NCI-H226 (cell line): ENCODE measurements around the gene SSC5D.
A peak's percentile ranks its signal among the peaks of the same experiment; 100 is the strongest.
"Not testable (repeated sequence)": the region's sequence is repeated elsewhere in the genome, so short reads cannot be mapped to it uniquely, and the experiment has no call there.

Experiments used
- DNase-seq: peaks from one replicate; pipeline ENCODE4 v3.0.0-alpha.2; 2015

The SSC5D gene

DNA sequence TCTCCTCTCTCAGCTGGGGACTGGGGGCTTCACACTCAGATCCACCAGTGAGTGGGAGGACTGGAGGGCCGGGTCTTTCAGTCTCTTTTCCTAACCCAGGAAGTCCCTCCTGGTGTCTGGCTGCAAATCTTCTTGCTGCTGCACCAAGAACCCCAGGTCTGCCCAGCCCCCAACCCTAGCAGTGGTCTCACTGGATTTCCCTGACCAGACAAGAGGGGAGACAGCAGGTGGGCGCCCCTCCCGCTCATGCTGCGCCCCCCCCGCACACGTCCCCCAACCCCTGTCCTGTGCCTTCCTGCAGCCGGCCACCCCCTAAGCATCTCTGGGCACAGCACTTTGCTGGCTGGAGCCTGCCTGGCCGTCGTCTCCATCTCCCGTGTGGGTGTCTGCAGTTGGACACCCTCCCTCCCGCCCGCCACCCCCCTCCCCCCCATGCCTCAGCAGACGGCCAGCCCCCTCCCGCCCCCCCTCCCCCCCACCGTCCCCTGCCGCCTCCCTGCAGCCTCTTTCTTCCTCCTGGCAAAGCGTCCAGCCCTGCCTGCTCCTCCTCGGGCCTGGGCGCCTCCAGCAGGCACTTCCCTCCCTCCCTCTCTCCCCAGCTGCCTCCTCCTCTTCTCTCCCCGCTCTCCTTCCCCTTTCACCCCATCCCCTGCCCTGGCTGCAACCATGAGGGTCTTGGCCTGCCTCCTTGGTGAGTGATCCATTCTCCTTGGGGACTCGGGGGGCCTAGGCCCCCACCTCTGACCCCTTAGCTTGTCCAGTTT is at the start of gene SSC5D:
TSS of gene SSC5D (plus strand) at position 513 of the 764 bp plus-strand sequence. CDS start at position 667, 154 bp downstream.
- peak; percentile 72 for DNase-seq

DNA sequence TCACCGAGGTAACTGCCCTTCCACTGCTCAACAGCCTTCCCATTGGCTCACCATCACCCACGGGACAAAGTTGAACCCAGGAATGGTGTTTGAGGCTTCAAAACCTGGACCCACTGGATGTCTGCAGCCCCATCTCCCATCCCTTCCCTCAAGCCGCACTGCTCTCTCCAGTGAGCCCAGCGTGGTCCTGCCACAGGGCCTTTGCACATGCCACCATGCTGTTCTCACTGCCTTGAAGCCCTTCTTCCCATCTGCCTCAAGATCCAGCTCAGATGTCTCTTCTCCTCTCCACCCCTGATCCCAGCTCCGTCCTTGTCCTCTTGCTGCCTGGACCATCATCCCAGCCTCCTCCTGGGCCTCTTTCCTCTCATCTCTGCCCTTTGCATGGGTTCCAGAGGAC is 49.2 kb upstream of the SSC5D start:
- no peak for DNase-seq

DNA sequence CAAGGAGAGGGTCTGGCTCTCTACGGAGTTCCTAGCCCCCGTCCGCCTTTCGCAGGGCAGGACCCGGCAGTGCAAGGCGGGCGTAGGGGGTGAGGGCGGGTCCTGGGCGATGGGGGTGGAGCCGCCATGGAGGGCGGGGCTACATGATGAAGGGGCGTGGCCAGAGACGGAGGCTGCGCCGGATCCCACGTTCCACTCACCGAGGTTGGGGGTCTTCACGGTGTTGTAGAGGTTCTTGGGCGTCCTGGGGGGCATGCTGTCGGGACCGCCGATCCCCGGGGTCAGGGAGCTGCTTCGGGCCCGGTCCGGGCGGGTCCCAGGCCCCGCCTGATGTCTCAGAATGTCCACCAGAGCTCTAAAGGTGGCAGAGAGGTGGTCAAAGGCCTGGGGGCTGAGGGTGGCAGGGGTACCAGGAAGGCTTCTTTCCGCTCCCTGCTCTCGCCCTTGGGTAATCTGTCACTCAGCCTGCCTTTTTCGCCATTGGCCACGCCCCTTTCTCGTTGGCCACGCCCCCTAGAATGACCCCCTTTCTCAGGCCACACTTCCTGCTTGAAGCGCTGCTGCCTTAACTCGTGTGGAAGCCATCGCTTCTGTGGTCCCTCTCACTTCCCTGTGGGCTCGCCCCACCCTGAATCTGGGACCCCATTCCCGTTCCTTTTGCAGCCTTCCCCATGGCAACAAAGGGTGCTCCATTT is 47.7 kb upstream of the SSC5D start:
- no peak for DNase-seq

DNA sequence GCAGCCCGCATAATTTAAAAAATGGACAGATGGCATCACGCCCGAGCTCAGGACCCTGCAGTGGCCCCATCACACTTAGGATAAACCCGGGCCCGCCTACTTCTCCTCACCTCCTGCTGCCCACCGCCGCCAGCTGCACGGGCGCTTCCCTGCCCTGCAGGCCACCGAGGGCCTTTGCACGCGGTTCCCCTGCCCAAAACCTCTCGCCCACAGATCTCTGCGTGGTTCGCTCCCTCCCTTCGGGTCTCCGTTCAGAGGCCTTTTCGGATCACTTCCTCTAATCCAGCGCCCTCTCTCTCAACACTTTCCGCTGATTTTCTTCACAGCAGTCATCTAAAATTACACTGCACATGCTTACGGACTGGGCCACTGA is 46.9 kb upstream of the SSC5D start:
- no peak for DNase-seq

DNA sequence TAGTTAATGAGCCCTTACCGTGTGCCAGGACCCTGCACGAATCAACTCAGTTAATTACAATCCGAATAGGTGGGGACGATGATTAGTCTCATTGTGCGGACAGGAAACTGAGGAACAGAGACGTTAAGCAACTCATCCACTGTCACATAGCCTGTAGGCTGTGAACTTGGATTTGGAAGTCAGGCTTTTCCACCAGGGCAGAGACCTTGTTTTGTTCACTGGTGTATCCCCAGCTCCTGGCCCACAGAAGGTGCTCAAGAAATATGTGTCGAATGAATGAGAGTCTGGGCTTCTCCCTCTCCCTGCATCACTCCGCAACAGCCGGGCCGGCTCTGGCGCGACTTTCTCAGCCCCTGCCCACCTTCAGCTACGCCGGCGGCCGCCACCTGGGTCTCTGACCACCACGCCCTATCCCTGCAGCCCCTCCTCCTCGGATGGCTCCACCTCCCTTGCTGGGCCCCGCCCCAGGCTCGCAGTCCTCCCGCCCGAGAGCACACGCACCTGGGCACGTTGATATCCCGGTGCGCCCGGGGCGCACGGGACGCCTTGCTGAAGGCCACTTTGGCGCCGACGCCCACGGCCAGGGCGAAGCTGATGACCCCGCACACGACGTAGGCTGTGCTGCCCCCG is 46.4 kb upstream of the SSC5D start:
- no peak for DNase-seq

DNA sequence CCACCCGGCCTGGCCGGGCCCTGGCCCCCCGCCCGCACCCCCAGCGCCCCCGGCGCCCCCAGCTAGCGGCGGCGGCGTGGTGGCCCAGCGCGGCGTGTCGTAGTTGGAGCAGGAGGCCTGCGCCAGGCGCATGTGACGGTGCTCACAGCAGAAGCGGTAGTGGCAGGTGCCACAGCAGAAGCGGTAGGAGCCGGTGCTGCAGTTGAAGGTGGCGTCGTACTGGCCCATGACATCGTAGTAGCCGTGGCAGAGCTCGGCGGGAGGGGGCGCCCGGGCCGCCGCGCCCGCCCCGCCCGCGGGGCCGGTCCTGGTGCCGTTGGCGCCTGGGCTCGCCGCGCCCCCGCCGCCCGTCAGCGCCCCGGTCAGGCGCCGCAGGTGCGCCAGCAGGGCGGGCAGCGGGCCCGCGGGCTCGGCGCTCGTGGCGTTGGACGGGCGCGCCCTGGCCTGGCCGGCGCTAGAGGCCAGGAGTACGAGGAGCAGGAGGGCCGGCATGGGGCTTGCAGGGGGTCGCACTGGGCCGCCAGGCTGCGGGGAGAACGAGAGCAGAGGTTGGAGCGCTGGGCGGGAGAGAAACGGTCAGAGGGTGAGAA is 45.8 kb upstream of the SSC5D start:
- no peak for DNase-seq

DNA sequence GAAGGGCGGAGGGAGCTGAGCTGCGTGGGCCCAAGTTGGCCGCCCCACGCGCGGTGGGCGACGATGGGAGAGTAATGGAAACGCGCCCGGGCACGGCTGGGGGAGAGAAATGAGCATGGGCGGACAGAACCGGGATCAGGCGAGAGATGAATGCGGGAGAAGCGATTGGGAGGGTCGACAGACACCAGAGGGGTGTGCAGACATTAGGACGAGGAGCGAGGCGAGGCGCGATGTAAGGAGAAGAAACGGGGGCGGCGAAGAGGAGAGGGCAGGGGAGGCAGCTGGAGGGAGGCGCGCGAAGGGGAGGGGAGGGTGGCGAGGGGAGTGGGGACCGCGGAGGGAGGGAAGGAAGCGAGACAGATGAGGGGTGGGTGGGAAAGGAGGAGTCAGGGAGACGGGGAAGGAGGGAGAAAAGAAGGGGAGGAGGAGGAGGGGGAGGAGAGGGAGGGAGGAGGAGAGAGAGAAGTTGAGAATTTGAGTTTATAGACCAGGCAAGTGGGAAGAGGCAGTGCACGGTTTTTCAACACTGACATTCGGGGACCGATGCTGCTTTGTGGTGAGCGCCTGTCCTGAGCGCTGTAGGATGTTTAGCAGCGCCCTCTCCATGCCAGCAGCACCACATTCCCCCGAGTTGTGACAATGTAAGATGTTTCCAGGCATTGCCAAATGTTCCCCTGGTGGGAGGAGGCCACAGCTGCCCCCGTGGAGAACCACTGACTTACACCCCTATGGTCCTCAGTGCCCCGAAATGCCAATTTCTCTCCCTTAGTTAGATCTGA is 45.0 kb upstream of the SSC5D start, which contains the start of gene SHISA7:
TSS of gene SHISA7 (minus strand) at position 256 of the 779 bp plus-strand sequence. CDS start 437 bp downstream, outside the sequence.
- no peak for DNase-seq

DNA sequence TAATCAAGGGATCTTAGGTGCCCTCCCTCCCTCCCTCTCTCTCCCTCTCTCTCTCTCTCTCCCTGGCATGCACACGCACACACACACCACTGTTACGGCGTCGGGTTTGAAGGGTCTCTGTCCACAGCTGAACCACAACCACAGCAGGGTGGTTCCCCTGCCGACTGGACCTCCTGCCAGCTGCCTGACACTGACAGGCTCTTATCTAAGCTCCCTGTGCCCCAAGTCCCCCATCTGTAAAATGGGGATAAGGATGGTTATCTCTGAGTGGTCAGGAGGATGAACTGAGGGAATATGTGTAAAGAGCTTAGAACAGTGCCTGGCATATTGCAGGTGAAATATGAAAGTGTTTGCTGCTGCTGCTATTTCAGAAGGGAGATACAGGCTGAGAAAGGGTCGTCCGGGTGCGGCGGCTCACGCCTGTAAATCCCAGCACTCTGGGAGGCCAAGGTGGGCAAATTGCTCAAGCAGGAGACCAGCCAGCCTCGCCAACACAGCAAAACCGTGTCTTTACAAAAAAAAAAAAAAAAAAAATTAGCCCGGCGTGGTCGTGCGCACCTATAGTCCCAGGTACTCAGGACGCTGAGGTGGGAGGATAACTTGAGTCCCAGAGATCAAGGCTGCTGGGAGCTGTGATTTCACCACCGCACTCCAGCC is 44.3 kb upstream of the SSC5D start:
- no peak for DNase-seq

DNA sequence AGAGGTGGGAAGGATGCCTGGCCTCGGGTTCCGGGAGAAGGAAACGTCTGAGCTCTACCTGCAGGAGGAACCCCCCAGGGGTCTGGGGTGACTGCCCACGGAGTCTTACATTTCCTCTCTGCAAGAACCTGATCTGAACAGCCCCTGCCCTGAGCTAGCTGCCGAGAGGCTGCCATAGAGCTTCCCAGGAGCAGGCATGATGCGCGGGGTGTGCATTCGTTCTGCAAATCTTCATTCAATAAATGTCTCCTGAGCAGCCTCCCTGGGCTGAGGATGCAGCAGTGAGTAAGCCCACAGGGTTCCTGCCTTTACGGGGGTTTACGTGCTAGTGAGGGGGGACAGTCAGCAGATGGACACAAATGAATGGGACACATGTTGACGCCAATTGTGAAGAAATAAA is 43.6 kb upstream of the SSC5D start:
- DNase-seq: no peak

DNA sequence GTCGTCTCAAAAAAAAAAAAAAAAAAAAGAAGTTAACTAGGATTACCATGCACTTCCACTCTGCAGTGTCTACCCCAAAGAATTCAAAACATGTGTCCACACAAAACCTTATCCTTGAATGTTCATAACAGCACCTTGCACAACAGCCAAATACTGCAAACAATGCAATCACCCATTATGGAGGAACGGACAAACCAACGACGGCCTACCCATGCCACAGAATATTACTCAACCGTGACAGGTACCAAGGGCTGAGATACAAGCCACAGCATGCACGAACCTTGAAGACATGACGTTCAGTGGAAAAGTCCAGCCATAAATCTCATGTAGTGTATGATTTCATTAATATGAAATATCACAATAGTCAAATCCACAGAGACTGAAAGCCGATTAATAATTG is 42.2 kb upstream of the SSC5D start:
- no peak for DNase-seq

DNA sequence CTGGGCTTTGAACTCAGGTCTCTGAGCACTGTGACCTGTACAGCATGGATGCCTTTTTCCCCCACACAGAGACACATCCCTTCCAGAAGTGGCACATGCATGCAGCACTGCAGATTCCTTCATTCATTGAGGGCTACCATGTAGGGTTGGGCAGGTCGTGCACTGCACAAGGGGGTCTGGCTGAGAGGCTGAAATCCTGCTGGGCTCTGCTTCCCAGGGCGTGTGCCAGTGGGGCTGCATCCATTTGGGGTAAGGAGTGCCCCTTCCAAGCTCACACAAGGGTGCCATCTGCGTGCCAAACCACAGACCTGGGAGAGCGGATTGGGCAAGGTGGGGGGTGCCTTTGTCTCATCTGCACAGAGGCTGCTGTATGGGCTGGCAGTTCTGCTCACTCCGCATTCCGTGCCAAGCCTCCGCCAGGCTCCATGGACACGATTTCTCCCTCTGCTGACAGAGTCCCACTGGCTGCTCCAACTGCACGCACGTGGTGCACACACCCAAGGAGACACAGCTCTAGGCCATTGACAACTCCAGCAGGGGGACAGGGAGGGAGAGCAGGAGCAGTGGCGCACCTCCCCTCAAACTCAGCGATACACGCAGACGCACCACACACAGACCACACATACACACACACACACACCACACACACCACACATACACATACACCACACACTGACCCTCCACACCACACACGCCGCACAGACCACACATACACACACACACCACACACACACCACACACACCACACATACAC is 40.6 kb upstream of the SSC5D start:
- DNase-seq: peak; percentile 77

DNA sequence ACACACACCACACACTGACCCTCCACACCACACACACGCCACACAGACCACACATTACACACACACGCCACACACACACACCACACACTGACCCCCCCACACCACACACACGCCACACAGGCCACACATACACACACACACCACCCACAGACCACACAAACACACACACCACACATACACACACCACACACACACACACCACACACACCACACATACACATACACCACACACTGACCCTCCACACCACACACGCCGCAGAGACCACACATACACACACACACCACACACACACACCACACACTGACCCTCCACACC is 40.1 kb upstream of the SSC5D start:
- not testable (repeated sequence) for DNase-seq

DNA sequence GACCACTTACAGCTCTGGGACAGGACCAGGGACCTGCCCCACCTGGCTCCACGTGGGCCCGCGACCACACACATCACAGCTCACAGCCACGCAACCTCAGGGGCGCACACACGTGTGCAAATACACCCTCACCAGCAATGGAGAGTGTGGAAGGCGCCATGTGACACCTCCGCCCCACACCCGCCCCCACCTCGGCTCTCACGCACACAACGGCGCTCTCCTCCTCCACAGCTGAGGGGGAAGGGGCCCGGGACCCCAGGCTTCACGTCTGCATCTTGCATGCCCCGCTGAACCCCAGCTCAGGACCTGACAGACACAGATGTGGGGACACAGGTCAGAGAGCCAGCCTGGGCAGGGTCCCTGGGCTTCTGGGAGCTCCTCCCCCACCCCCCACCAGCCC is 38.8 kb upstream of the SSC5D start:
- DNase-seq: no peak

DNA sequence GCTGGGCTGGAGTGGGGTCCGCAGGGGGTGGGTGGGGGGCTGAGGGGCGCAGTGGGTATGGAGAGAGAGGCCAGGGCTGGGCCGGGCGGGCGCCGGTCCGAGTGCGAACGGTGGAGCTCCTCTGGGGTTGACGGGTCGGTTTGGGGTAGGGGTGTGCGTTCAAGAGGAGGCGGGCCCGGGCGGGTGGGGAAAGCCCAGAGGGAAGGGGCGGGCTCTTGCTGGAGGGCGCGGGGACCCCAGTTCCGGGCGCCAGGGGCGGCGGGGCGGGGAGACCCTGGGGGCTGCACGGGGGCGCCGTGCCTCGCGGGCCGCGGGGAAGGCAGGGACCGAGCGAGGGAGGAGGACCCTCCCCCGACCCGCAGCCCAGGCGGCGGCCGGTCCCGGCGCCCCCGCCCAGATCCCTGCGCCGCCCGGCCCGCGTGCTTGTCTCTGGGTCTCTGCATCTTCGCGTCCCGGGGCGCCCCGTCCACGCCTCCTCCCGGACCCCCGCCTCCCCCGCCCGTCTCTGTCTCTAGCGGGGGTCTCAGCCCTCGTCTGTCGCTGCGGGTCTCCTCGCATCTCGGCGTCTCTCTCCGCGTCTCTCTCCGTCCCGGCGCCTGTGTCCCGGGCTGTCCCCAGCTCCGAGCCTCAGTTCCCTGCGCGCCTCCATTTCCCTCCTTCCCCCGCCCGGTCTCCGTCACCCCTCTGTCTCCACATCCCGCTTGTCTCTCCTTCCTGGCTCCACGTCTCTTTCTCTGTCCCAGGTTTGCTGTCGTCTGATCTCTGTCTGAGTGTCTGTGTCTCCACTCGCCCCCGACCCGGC is 36.9 kb upstream of the SSC5D start:
- no peak for DNase-seq

DNA sequence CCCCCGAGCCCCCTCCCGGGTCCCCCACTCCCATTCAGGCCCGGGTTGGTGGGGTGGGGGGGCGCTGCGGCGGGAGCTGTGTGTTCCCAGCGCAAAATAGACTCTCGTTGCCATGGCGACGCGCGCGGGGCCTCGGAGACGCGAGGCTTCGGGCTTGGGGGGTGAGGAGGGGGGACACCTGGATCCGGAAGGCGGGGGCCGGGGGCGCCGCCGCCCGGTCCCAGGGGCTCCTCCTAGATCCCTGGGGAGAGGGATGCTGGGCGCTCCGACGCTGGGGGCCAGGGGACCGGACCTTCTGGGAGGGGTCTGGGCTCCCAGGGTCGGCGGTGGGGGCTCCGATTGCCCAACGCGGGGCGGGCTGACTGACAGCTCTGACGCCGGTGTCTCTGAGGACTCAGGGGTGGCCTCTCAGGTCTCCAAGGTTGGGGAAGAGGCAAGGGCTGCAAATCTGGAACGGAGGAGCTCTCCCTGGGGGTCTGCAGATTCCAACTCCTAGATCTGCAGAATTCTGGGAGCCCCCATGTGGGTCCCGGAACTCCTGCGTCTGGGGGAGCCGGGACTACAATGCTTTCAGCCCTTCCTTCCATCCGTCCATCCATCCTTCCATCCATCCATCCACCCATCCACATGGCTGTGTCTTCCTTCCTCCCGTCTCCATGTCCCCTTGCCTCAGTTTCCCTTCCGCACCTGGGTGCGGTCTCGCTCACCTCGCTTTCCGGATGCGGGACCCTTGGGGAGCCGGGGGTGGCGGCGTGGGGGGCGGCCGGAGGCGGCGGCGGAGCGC is 36.1 kb upstream of the SSC5D start:
- no peak for DNase-seq

DNA sequence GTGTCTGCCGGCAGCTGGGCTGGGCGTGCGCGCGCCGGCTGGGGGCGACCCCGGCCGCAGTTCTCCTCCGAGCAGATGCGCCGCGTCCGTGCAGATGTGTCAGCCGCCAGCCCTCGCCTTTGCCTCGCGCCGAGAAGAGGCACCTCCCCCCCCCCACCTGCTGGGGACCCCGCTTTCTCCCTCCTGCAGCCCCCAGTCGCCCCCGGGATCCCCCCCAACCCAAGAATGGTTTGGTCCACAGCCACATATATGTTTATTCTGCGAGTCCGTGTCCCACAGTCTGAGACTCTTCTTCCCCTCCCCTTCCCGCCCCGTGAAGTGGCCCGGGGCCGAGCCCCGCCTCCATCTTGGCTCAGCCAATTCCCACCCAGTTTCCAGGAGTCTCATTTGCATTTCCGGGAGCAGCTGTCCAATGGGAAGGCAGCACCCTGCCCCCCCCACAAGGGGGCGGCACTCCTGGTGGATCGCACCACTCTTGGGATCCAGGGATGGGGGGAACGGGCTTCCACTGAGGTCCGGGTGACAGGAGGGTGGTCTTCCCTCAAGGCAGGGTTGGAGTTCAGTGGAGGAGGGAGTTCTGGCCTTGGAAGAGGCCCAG is 35.4 kb upstream of the SSC5D start:
- DNase-seq: peak; percentile 89

DNA sequence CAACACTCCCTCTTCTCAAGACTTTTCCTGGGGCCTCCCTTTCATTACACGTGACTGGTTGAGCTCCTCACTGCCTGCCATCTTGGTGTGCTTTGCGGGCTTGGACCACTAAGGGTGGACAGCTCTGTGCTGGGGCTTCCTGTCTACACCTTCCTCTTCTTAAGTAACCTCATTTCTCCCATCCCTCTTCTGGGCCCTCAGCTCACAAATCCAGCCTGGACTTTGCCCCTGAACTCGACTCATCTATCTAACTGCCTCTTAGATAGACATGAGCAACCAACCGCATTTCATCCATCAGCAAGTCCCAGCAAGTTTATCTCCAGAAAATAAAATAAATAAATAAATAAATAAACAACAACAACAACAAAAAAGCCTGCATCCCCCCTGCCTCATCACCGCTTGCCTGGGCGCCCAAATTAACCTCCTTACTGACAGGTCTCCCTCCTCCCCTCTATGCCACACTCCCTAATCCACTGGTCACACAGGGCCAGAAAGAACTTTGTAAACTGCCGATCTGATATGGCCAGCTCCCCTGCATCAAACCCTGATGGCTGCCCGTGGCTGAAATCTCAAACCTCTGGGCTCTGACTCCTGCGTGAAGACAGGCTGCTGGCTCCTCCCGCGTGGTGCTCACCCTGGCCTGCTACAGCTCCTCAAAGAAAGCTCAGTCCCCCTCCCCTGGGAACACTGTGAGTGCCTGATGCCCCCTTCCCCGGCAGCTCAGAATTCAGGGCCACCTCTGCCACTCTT is 34.5 kb upstream of the SSC5D start:
- no peak for DNase-seq

DNA sequence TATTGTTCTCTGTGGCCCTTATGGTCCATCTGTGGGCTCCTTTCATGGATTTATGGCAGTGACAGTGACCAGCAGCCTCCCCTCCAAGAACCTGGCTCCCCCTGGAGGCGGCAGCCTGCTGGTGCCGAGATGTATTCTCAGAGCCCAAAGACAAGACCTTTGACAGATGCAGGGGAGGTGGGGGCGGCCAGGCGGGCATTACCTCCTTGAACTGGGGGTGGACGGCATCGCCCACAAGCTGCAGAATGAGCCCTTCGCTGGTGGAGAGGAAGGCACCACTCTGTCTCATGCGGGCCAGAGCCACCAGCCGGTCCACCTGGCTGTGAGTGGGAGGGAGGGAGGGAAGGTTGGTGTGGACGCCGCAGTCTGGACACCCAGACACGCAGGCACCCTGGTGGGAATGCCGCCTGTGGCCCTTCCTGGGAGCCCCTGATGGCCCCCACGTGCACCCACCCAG is 33.4 kb upstream of the SSC5D start:
- peak; percentile 31 for DNase-seq
